ENCODE data around the gene ITPRIP.

ITPRIP gene

DNA sequence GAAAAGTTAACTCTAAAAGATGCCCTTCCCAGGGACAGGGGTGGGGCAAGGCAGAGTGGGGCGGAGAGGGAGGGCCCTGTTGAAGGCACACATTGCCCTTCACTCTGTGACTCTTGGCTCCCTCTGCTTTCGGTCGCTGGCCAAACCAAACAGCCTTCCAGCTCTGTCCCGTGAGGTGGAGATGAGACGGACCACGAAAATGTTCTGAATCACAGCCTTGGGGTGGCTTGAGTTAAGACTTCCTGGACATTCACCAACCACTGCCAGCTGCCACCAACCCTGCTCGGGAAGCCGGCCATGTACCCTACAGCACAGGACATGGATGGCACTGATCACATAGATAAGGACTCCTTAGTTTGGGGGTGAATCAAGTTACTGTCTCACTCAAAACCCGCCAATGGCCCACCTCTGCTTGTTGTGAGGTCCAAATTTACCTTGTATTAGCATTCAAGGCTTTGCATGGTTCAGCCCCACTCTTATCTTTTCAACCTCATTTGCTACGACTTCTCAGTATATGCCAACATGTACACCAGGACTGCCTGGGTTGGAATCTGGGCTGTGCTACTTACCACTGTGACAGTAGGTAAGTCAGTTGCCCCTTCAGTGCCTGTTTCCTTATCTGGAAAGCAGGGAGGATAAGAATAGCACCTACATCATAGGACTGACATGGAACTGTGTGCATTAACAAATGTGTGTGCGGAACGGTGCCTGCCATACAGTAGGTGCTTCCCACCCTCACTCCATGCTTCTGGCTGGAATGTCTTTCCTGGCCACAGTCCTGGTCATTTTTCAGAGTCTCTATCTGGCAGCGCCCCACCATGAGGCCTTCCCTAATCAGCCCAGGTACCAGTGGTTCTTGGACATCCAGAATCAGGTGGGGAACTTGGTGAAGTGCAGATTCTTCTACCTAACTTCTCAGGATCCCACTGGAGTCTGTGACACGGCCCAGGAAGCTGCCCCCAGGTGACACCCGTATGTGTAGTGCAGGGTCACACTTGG, 28.0 kb downstream of the ITPRIP start:
- H3K4me3 ChIP-seq (ENCODE audit: low read depth, low read length): no peak overlapping the region
- TF ChIP-seq, protein P1, sequence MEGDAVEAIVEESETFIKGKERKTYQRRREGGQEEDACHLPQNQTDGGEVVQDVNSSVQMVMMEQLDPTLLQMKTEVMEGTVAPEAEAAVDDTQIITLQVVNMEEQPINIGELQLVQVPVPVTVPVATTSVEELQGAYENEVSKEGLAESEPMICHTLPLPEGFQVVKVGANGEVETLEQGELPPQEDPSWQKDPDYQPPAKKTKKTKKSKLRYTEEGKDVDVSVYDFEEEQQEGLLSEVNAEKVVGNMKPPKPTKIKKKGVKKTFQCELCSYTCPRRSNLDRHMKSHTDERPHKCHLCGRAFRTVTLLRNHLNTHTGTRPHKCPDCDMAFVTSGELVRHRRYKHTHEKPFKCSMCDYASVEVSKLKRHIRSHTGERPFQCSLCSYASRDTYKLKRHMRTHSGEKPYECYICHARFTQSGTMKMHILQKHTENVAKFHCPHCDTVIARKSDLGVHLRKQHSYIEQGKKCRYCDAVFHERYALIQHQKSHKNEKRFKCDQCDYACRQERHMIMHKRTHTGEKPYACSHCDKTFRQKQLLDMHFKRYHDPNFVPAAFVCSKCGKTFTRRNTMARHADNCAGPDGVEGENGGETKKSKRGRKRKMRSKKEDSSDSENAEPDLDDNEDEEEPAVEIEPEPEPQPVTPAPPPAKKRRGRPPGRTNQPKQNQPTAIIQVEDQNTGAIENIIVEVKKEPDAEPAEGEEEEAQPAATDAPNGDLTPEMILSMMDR (IDR thresholded peaks at IDR 0.05; ENCODE audit: insufficient read depth, low read length, missing control alignments): no peak
- no peak for DNase-seq (ENCODE audit: low read depth, low spot score)
- ChIA-PET CTCF (interaction anchor here (1.0 to 14.8 kb wide), 9 partner anchors 4 to 43 kb away, joined by 4 to 234 read pairs (median 23); partner anchors contain the start of gene CFAP58), POLR2A (interaction anchor here (1.2 kb wide), 2 partner anchors 10 to 28 kb away, joined by 4 to 5 read pairs; partner anchors contain the start of gene ITPRIP)

DNA sequence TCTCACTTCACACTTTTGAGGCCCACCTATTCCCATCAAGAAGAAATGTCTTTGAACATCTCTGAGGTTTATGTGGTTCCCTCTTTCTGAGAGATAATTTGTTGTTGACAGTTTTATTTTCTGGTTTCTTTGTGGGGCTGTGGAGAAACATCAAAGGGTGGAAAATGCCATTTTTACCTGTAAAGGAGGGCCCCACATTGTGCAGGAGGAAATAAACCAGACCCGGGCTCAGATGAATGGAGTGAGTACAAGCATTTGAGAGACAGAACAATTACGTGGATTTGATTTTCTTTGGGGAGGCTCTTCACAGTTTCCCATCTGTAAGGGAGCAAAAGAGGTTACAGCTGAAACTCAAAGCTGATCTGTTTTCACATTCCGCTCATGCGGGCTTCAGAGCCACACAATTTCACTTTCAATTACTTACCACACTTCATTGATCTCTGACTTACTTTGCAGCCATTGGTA, 29.8 kb downstream of the ITPRIP start:
- H3K4me3 ChIP-seq (ENCODE audit: low read depth, low read length): no peak overlapping the region
- TF ChIP-seq, protein P1 (IDR thresholded peaks at IDR 0.05; ENCODE audit: insufficient read depth, low read length, missing control alignments): no peak
- ChIA-PET CTCF (interaction anchor here (1.6 to 13.4 kb wide), 5 partner anchors 9 to 44 kb away, joined by 5 to 234 read pairs (median 122); partner anchors contain the start of gene CFAP58), POLR2A (interaction anchor here (1.0 kb wide), 1 partner anchor 9 kb away, joined by 5 read pairs; no protein-coding TSS in a partner anchor)
- DNase-seq (ENCODE audit: low read depth, low spot score): no peak

DNA sequence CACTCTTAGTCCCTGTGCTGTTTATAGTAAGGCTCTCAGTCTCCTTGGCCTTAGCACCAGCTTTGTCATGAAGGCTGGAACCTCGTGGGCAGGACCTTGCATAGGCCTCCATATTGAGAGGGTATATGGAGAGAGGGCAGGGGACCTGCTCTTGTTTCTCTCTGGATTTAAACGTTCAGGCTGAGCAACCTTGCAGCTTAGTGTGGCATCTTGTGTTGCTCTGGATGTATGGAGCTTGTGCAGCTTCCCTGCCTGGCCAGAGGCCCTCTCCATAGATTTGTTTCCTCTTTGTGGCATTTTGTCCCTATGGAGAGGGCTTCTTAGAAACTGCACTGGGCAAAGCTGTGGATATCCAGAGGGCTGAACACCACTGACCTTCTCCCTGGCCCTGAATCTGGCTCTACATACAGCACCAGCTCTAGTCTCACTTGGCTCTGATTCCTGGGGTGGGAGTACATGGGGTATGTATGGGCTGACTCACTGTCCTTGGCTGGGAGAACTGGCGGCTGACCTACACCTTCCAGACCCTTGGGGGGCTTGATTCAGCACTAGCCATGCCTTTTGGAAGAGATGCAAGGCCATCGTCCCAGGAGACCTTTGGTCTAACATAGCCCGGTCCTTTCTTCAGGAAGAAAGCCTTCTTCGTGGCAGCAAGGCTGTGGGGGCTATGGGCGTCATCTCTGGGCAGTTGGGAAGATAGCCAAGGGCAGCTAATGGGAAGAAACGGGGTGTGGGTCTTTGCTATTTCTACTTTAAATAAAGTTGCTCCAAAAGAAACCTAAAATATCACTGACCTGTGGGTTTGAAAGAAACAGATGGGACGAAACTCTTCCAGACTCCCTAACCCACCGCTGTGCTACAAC, 30.5 kb downstream of the ITPRIP start:
- CTCF ChIA-PET: interaction anchor here (0.5 to 13.4 kb wide), 10 partner anchors 9 to 224 kb away, joined by 3 to 234 read pairs (median 24); partner anchors contain the start of genes CFAP58 and ITPRIP
- no peak overlapping the region for H3K4me3 ChIP-seq (ENCODE audit: low read depth, low read length)
- TF ChIP-seq, protein P1 (IDR thresholded peaks at IDR 0.05; ENCODE audit: insufficient read depth, low read length, missing control alignments): no peak
- POLR2A ChIA-PET: interaction anchor here (1.0 to 2.6 kb wide), 2 partner anchors 9 to 22 kb away, joined by 5 to 9 read pairs; no protein-coding TSS in a partner anchor
- DNase-seq (ENCODE audit: low read depth, low spot score): no peak

DNA sequence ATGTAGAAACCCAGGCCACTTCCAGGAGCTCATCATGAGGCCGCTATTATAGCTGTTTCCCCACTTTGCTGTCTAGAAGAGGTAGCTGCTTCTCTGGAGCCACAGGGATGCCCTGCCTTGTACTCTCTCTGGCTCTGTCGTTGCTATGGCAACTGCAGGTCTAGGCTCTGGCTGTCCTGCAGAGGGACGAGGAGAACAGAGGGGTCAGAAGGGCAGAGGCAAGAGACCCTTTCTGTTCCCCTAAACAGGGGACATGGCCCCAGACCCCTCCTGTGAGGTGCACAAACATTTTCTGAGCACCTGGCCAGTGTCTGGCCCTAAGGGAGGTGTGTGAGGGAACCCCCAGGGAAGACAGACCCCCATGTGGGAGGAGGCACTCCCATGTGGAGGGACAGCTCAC, 31.4 kb downstream of the ITPRIP start:
- POLR2A ChIA-PET: interaction anchor here (2.6 kb wide), 1 partner anchor 23 kb away, joined by 9 read pairs; no protein-coding TSS in a partner anchor
- TF ChIP-seq, protein P1 (IDR thresholded peaks at IDR 0.05; ENCODE audit: insufficient read depth, low read length, missing control alignments): no peak
- no peak overlapping the region for H3K4me3 ChIP-seq (ENCODE audit: low read depth, low read length)
- no peak for DNase-seq (ENCODE audit: low read depth, low spot score)
- CTCF ChIA-PET: interaction anchor here (0.6 to 13.4 kb wide), 15 partner anchors 8 to 274 kb away, joined by 3 to 234 read pairs (median 20); partner anchors contain the start of genes CFAP58, ITPRIP and SFR1

DNA sequence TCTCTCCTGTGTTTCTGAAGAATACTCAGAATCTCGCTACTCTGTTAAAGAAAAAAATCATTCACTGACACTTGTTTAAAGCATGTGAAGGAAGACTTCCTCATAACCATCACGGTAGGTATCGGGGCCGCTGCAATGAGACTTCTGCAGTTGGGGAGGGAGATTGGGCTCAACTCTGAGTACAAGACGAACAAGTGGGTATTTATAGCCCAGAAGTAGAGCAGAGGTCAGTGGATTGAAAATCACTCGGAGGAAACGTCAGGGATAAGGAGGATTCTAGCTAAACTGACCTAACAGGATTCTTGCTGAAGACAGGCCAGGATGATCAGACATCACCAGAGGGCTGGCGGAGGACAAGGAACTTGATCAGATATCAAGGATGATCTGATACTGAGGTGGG, 33.3 kb downstream of the ITPRIP start:
- POLR2A ChIA-PET: interaction anchor here (0.8 to 2.6 kb wide), 3 partner anchors 10 to 33 kb away, joined by 3 to 9 read pairs (median 6); partner anchors contain the start of gene ITPRIP
- CTCF ChIA-PET: interaction anchor here (1.0 to 13.4 kb wide), 12 partner anchors 12 to 276 kb away, joined by 3 to 234 read pairs (median 20); partner anchors contain the start of genes CFAP58 and ITPRIP
- no peak for DNase-seq (ENCODE audit: low read depth, low spot score)
- H3K4me3 ChIP-seq (ENCODE audit: low read depth, low read length): no peak overlapping the region
- TF ChIP-seq, protein P1 (IDR thresholded peaks at IDR 0.05; ENCODE audit: insufficient read depth, low read length, missing control alignments): no peak
